ENCODE results near the gene DESI1. TPM values are rescaled to one million over a fixed set of nuclear protein-coding genes. Genes with fewer than 3 reads are reported as not detected.
"Not testable (repeated sequence)": the region's sequence is repeated elsewhere in the genome, so short reads cannot be mapped to it uniquely, and the experiment has no call there.

DESI1 gene
- polyA plus RNA-seq, 4 donors, result 26.0 to 29.7 (median 28.1) TPM

DNA sequence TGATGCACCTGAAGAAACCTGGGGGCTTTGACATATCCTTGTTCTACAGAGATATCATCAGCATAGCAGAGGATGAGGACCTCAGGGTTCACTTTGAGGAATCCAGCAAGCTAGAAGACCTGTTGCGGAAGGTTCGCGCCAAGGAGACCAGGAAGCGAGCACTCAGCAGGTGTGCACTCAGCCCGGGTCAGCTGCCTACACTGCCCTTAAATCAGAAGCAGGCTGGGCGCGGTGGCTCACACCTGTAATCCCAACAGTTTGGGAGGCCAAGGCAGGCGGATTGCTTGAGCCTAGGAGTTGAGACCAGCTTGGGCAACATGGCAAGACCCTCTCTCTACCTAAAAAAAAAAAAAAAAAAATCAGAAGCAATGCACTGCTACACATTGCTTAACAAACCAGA is 16.8 kb upstream of the DESI1 start:
- not testable (repeated sequence) for DNase-seq (ENCODE audit: low read depth in 4 of 4, low spot score in 3 of 4)

DNA sequence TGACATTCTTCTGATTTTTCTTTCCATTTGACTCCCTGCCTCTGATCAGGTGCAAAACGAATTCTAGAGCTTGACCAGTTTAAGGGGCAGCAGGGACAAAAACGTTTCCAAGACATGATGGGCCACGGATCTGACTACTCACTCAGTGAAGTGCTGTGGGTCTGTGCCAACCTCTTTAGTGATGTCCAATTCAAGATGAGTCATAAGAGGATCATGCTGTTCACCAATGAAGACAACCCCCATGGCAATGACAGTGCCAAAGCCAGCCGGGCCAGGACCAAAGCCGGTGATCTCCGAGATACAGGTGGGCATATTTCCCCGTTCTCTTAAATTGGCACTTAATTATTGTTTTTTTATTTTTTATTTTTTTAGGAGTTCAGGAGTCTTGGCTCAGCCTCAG is 15.6 kb upstream of the DESI1 start:
- DNase-seq (ENCODE audit: low read depth in 4 of 4, low spot score in 3 of 4), result no peak

DNA sequence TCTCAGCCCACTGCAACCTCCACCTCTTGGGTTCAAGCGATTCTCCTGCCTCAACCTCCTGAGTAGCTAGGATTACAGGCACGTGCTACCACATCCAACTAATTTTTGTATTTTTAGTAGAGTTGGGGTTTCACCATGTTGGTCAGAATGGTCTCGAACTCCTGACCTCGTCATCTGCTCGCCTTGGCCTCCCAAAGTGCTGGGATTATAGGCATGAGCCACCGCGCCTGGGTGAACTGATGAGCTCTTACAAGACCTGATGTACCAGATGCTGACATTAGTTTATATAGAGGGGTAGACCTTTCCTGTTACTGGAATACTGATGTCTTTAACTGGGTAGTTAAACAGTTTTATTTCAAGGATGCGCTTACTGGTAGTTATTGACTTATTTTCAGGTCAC is 13.8 kb upstream of the DESI1 start:
- DNase-seq (ENCODE audit: low read depth in 4 of 4, low spot score in 3 of 4), result not testable (repeated sequence)

DNA sequence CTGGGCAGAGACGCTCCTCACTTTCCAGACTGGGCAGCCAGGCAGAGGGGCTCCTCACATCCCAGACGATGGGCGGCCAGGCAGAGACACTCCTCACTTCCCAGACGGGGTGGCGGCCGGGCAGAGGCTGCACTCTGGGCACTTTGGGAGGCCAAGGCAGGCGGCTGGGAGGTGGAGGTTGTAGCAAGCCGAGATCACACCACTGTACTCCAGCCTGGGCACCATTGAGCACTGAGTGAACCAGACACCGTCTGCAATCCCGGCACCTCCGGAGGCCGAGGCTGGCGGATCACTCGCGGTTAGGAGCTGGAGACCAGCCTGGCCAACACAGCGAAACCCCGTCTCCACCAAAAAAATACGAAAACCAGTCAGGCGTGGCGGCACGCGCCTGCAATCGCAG is 10.8 kb upstream of the DESI1 start:
- DNase-seq (ENCODE audit: low read depth in 4 of 4, low spot score in 3 of 4), result not testable (repeated sequence)

DNA sequence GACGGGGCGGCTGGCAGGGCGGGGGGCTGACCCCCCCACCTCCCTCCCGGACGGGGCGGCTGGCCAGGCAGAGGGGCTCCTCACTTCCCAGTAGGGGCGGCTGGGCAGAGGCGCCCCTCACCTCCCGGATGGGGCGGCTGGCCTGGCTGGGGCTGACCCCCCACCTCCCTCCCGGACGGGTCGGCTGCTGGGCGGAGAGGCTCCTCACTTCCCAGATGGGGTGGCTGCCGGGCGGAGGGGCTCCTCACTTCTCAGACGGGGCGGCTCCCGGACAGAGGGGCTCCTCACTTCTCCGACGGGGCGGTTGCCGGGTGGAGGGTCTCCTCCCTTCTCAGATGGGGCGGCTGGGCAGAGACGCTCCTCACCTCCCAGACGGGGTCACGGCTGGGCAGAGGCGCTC is 10.3 kb upstream of the DESI1 start:
- DNase-seq (ENCODE audit: low read depth in 4 of 4, low spot score in 3 of 4), result not testable (repeated sequence)

DNA sequence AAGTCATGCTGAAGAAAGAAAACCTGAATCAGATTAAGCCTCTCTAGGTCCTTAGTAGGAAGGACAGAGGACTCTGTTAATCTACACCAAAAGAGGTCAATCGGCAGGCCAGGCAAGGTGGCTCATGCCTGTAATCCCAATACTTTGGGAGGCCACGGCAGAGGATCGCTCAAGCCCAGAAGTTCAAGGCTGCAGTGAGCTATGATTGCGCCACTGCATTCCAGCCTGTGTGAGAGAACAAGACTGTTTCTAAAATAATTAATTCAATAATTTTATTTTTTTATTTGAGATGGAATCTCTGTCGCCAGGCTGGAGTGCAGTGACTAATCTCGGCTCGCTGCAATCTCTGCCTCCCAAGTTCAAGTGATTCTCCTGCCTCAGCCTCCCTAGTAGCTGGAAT is 4.7 kb upstream of the DESI1 start:
- no peak for DNase-seq (ENCODE audit: low read depth in 4 of 4, low spot score in 3 of 4)

DNA sequence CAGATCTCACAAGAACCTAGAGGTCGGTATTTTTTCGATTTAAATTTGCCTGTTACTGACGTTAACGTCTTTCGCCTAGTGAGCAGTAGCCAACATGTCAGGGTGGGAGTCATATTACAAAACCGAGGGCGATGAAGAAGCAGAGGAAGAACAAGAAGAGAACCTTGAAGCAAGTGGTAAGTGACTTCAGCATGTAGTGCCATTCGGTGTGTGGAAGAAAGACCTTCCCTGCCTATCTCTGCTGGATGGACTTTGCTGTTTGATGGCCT is 1.0 kb upstream of the DESI1 start:
- DNase-seq (ENCODE audit: low read depth in 4 of 4, low spot score in 3 of 4), result no peak

DNA sequence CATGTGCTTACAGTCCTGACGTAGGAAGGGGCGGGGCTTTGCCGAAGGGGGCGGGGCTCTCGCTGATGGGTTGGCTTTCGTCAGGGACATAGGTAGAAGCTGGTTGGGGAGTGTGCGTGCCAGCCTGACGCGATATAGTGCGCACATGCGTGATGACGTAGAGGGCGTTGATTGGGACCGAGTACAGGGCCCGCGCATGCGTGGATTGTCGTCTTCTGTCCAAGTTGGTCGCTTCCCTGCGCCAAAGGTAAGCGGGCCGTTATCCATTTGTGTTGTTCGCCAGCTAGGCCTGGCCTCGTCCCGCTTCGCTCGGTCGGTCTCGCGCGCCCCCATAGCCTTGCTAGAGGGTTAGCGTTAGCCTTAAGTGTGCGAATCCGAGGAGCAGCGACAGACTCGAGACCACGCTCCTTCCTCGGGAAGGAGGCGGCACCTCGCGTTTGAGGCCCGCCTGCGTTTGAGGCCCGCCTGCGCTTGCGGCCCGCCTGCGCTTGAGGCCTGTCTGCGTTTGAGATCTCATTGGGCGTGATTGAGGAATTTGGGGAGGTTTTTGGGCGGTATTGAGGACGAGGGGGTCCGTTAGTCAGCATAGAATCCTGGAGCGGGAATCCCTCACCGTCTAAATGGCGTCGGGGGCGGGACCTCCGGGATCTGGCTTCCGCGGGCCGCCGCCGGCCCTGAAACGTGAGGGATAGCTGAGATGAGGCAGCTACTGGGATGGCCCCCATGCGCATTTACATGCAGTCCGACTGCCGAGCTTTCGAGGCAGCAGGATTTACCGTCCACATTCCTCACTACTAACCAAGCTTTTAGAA is 462 bp upstream of the DESI1 start, which contains the start of gene XRCC6:
XRCC6 (plus strand) TSS at position 197 of the 812 bp plus-strand sequence. CDS start 710 bp downstream, outside the sequence.
- peak; percentile 98 to 100 (median 98) for DNase-seq (ENCODE audit: low read depth in 4 of 4, low spot score in 3 of 4)

DNA sequence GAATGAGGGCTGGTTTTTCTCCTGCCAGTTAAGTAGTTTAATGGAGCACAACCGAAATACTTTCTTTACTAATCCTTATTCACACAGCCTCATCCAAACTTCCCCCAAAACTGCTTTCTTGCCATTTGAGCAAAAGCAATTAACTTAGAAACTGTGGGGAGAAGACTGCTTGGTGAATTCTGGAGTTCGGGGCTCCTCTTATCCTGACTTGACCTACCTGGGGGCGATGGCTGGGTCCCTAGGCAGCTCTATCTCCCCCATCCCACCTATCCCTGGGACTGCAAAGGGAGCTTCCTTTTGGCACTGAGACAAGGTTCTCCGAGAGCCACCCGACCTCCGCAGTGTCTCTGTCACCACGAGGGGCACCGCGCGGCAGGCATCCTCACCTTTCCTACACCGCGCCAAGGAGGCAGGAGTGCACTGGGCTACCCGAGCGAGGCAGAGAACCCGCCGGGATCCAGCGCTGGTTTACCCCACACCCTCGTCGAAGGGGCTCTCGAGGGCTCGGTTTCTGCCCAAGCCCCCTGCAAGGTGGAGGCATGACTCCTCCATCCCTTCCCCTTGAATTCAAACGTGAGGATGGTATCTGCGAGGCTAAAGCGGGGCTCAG is 759 bp downstream of the DESI1 start:
- DNase-seq (ENCODE audit: low read depth in 4 of 4, low spot score in 3 of 4), result peak in 2 of 4 donors; percentile 8 to 13

DNA sequence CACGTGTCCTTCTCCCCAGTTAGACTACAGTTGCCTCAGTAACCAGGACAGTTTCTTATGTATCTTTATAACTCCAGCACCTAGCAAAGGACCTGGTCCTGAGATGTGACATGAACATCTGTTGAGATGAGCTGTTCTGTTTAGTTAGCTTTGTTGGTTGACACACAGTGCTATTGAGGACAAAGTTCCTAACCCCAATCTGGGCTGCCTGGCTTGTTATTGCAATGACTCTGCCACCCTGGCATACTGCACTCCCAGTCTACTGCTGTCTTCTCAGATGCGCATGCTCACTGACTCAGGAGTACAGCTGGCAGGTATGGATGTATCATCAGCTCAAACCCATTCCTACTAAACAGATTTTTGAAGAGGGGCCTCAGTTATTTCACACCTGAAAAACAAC is 7.4 kb downstream of the DESI1 start:
- DNase-seq (ENCODE audit: low read depth in 4 of 4, low spot score in 3 of 4), result no peak

DNA sequence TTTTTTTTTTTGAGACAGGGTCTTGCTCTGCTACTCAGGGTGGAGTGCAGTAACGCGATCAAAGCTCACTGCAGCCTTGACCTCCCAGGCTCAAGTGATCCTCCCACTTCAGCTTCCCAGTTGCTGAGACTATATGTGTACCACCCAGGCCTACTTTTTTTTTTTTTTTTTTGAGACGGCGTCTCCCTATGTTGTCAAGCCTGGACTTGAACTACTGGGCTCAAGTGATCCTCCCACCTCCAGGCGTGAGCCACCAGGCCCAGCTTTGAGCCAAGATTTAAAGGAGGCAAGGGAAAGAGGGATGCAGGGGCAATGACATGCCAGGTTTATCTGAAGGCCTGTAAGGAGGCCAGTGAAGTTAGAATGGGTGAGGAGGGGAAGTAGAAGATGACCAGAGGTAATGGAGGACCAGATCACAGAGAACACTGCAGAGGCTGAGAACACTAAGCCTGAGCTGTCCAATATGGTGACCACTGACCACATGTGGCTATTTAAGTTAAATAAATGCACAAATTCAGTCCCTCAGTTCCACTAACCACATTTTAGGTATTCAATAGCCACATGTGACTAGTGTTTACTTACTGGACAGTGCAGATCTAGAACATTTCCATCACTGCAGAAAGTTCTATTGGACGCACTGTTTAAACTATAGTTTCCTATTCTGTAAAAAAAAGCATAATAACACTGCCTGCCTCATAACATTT is 8.1 kb downstream of the DESI1 start:
- no peak for DNase-seq (ENCODE audit: low read depth in 4 of 4, low spot score in 3 of 4)

DNA sequence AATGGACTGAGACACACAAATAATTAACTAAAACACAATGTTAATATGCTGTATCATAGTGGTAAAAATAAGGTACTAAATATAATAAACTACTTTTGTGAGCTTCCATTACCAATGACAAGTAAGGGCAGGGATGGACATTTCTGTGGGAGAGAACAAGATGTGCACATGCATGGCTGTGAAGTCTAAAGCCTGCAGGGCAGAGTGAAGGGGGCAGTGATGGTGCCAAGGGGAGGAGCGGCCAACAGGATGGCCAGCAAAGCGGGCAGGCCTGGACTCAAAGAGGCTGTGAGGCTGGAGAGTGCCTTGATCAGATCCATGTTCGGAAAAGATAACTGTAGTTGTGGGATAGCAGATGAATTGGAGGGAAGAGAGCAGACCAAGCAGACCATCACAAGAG is 12.5 kb downstream of the DESI1 start:
- no peak for DNase-seq (ENCODE audit: low read depth in 4 of 4, low spot score in 3 of 4)

DNA sequence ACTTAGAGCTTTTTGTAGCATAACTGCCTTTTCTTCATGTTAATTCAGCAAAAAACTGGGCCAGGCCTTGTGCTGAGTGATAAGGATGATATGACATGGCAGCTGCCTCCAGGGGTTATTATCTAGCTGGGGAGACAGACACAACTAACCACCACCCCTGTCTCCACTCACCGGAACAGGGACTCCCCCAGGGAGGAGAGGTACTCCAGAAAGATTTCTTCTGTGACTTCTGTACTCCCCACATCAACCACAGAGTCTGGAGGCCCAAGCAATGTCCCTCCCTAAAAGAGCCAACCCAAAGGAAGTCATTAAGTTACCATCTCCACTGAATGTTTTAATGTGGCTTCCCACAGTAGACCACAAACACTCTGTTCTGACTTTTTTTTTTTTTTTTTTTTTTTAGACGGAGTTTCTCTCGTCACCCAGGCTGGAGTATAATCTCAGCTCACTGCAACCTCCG is 16.9 kb downstream of the DESI1 start:
- no peak for DNase-seq (ENCODE audit: low read depth in 4 of 4, low spot score in 3 of 4)

DNA sequence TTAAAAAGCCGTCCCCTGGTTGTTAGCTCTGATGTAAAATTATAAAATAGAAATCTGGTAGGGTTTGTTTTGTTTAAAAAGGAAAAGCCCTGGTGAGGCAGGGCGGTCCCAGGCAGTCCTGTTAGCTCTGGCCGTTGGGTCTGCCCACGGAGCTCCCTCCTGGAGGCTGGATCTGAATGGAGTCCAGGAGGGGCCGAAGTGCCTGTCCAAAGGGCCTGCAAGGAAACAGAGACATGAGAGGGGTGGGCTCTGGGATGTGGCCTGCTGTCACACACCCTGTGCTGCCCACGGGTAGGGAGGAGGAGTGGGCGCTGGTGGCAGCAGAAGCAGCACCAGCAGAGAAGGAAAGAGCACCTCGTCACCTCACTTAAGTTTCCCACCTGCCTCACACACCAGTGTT is 19.9 kb downstream of the DESI1 start:
- no peak for DNase-seq (ENCODE audit: low read depth in 4 of 4, low spot score in 3 of 4)

DNA sequence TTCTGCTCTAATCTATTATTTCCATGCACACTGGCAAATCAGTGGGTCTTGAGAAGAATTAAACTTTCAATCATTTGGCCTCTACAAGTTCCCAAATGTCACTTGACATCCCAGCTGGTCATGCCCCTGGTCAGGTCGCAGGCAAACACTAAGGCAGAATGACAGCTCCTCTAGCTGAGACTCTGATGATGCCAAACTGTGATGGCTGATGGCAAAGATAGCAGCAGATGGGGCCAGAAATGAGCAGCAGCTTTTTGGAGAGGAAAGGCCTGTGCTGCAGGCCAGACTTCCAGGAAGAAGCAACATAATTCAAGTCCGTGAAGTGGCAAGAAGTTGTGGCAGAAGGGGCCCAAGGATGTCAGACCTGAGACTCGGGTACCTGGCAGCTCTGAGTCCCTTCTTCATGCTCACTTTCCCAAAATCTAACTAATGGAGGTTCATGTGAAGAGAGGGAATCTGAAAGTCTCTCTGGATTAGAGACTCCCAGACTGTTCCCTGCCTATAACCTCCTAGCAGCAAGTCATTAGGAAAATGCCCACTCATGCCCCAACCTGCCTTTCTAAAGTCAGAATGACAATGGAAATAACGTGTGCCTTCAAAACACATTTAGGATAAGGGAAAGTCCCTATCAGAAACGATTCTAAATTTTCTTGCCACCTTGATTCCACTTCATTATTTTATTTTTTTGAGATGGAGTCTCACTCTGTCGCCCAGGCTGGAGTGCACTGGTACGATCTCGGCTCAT is 21.8 kb downstream of the DESI1 start:
- no peak for DNase-seq (ENCODE audit: low read depth in 4 of 4, low spot score in 3 of 4)

DNA sequence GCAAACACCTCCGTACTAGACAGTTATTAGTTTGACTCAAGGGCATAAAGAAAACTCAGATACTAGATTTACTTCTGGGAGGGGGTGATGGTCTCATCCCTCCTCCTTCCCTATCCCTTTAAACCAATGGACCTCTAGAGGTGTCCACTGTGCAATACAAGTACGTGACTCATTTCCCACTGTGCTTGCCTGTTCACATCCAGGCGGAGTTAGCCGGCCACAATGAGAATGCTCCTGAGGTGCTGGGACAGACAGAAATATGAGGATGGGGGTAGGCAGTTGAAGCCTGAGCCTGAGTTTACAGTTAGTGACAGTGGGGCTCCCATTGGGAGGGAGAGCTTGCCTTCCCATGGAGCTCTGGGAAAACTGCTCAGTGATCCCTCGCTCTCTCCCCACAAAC is 22.8 kb downstream of the DESI1 start:
- DNase-seq (ENCODE audit: low read depth in 4 of 4, low spot score in 3 of 4), result no peak

DNA sequence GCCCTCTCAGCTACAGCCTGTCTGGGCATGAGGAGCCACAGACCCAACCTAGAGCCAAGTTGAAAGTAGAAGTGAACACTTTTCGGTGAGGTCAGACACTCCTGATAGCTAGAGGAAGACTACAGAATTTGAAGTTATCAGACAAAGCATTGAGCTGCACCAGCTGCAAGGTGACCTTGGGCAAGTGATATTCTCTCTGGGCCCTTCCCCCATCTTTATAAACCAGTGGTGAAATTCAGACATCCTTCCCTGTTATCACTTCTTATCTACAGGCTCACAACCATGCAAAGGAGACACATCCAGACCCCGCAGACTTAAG is 23.2 kb downstream of the DESI1 start:
- DNase-seq (ENCODE audit: low read depth in 4 of 4, low spot score in 3 of 4), result no peak

DNA sequence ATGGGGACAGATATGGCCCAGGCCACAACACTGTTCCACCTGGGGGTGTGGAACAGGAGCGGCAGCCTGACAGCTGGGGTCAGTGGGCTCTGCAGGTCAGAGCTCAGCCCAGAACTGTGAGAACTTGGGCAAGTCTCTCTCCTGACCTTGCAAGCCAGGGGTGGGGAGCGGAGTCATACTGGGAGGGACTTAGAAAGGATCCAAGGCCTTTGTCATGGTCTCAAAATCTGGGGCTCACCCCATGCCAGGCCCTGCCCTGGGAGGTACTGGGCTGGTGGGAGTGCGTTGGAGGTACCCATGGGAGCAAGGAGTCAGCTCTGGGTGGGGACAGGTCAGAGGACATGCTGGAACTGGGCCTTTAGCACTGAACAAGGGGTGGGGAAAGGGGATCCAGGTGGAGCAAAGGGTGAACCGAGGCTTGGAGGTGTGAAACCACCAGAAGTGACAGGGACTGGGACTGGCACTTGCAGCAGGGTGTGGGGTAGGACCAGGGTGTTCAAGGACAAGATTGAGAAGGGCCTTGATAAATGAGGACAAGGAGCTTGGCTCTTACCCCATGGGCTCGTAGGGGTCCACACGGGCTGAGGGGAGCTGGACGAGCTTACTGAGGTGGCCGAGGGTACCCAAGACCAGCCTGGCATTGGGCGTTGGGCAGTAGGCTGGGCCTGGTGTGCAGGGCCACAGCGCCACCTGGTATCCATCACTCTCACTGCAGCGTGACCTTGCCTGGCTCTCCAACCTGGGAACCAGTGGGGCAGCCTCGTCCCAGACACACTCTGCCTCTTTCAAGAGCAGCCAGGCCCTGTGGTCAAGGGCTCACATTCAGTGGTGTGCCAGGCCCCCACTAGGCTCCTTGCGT is 23.8 kb downstream of the DESI1 start:
- no peak for DNase-seq (ENCODE audit: low read depth in 4 of 4, low spot score in 3 of 4)

DNA sequence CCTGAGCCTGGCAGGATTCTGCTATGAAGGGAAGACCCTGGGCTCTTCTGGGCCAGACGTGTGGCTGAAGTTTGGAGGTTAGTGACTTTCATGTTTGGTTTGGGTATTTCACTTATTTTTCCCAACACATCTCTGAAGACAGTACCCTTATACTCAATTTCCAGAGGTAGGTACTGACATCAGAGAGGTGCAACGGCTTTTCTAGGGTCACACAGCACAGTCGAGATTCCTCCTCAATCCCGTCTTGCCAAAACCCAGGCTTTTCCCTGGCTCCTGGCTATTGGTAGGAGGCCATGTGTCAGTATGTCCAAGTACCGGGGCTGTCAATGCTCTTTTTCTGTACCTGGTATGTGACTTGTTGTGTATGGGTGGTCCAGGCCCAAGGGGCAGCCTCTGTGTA is 25.1 kb downstream of the DESI1 start:
- DNase-seq (ENCODE audit: low read depth in 4 of 4, low spot score in 3 of 4), result no peak

DNA sequence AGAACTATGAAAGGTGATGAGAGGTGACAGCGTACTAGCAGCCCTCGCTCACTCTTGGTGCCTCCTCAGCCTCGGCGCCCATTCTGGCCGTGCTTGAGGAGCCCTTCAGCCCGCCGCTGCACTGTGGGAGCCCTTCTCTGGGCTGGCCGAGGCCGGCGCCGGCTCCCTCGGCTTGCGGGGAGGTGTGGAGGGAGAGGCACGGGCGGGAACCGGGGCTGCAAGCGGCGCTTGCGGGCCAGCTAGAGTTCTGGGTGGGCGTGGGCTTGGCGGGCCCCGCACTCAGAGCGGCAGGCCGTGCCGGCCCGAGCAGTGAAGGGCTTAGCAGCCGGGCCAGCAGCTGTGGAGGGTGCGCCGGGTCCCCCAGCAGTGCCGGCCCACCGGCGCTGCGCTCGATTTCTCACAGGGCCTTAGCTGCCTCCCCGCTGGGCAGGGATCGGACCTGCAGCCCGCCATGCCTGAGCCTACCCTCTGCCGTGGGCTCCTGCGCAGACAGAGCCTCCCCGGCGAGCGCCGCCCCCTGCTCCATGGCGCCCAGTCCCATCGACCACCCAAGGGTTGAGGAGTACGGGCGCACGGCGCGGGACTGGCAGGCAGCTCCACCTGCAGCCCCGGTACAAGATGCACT is 27.4 kb downstream of the DESI1 start:
- DNase-seq (ENCODE audit: low read depth in 4 of 4, low spot score in 3 of 4), result not testable (repeated sequence)

Data from right renal pelvis (tissue), 4 donors.